Activated B cell treated with CpG ODN at 0.5 μM for 24 hours (primary cell): ENCODE measurements around the gene SHISAL1. TPM values are rescaled to one million over a fixed set of nuclear protein-coding genes. Genes with fewer than 3 reads are reported as not detected.

Experiments
- ATAC-seq: fragments of 200-7000 bp; cut with Tn5 transposase; one replicate; pipeline ENCODE4 v1.10.0; 2021; ENCODE audit warnings: low read depth, mild to moderate bottlenecking, moderate library complexity
- CTCF ChIA-PET: fragments of 350-600 bp; sonication (Branson Sonifier 250); formaldehyde crosslinking; loops from one replicate; lab custom pipeline; 2021; ENCODE audit warnings: antibody characterized with exemption; lab: Charles Lee
- POLR2A ChIA-PET: fragments of 350-600 bp; sonication (Branson Sonifier 250); formaldehyde crosslinking; loops from one replicate; lab custom pipeline; 2021; ENCODE audit warnings: antibody characterized with exemption; lab: Charles Lee
- DNase-seq: peaks from one replicate; pipeline ENCODE4 v3.0.0; 2022
- H3K27ac Mint-ChIP-seq: one replicate; pipeline ENCODE4 v1.8.0; 2020; ENCODE audit warnings: mixed read lengths
- H3K27me3 Mint-ChIP-seq: one replicate; pipeline ENCODE4 v1.8.0; 2021; ENCODE audit warnings: mixed read lengths
- H3K36me3 Mint-ChIP-seq: one replicate; pipeline ENCODE4 v1.8.0; 2021; ENCODE audit warnings: low read depth, mixed read lengths
- H3K4me1 Mint-ChIP-seq: one replicate; pipeline ENCODE4 v1.8.0; 2021; ENCODE audit warnings: mixed read lengths
- H3K4me3 Mint-ChIP-seq: one replicate; pipeline ENCODE4 v1.8.0; 2020; ENCODE audit warnings: mild to moderate bottlenecking, mixed read lengths
- H3K9me3 Mint-ChIP-seq: one replicate; pipeline ENCODE4 v1.8.0; 2020; ENCODE audit warnings: mixed read lengths
- CTCF ChIP-seq: fragments of 200-600 bp; IDR thresholded peaks from one replicate; pipeline ENCODE4 v1.8.0; 2022; ENCODE audit warnings: antibody characterized with exemption, mild to moderate bottlenecking
- intact Hi-C: fragments of 100-400 bp; cut with micrococcal nuclease; formaldehyde crosslinking; loops from one replicate; pipeline ENCODE4 v1.15.1; 2024
- total RNA-seq: library from RNA; stranded (reverse); gene quantifications from 2 replicates; pipeline ENCODE4 v1.2.3, GENCODE V29; 2022

The SHISAL1 gene
- total RNA-seq, 1 donor from 2014 or later, result not detected

- no peak for DNase-seq
- H3K4me1 Mint-ChIP-seq, result peaks cover 32% of the 10 kb centered on the region
- H3K27me3 Mint-ChIP-seq, result no peaks in the 10 kb centered on the region
- peaks cover 68% of the 10 kb centered on the region for H3K36me3 Mint-ChIP-seq
- ChIA-PET CTCF (interaction anchor here (1.4 kb wide), 1 partner anchor 14 kb away, joined by 6 read pairs; no protein-coding TSS in a partner anchor), POLR2A (interaction anchor here (1.7 kb wide), 1 partner anchor 15 kb away, joined by 9 read pairs; the partner anchor contains the start of gene PARVG)
- no peak for TF ChIP-seq CTCF
- no peak overlapping the region for H3K4me3 Mint-ChIP-seq
- intact Hi-C loops, result no loop called here
- no peak for ATAC-seq
- H3K27ac Mint-ChIP-seq, result no peak overlapping the region
- no peaks in the 10 kb centered on the region for H3K9me3 Mint-ChIP-seq
These were observed 116.5 kb downstream of the SHISAL1 start for GRCh38 chr22:44196241-44196640.

GRCh38 chr22:44195189-44195871 lies 117.4 kb downstream of the SHISAL1 start:
- Mint-ChIP-seq H3K4me3 (no peak overlapping the region), H3K27ac (no peak overlapping the region), H3K36me3 (peaks cover 60% of the 10 kb centered on the region), H3K9me3 (no peaks in the 10 kb centered on the region), H3K4me1 (peaks cover 40% of the 10 kb centered on the region), H3K27me3 (no peaks in the 10 kb centered on the region)
- no peak for DNase-seq
- no peak for TF ChIP-seq CTCF
- ATAC-seq, result no peak
- intact Hi-C loops, result no loop called here
- ChIA-PET CTCF (interaction anchor here (0.9 to 1.5 kb wide), 3 partner anchors 10 to 15 kb away, joined by 3 to 6 read pairs (median 4); no protein-coding TSS in a partner anchor), POLR2A (interaction anchor here (0.6 to 1.7 kb wide), 3 partner anchors 9 to 25 kb away, joined by 3 to 9 read pairs (median 3); partner anchors contain the start of gene PARVG)

- ATAC-seq (no peak), DNase-seq (no peak)
- intact Hi-C loops, result no loop called here
- ChIA-PET CTCF (interaction anchor here (1.5 kb wide), 1 partner anchor 10 kb away, joined by 3 read pairs; no protein-coding TSS in a partner anchor), POLR2A (interaction anchor here (0.7 to 4.6 kb wide), 3 partner anchors 10 to 13 kb away, joined by 3 to 53 read pairs (median 9); partner anchors contain the start of gene PARVG)
- TF ChIP-seq CTCF, result no peak
- peaks cover 52% of the 10 kb centered on the region for H3K36me3 Mint-ChIP-seq
- H3K27ac Mint-ChIP-seq, result no peak overlapping the region
- peaks cover 48% of the 10 kb centered on the region for H3K4me1 Mint-ChIP-seq
- H3K27me3 Mint-ChIP-seq, result no peaks in the 10 kb centered on the region
- H3K4me3 Mint-ChIP-seq, result no peak overlapping the region
- no peaks in the 10 kb centered on the region for H3K9me3 Mint-ChIP-seq
These were observed 118.2 kb downstream of the SHISAL1 start for GRCh38 chr22:44194569-44194968.

Other genes with a start within 250 kb of the SHISAL1 start
- 91.6 and 96.1 TPM in 2 replicates for gene PARVG, start 132.0 kb downstream of the SHISAL1 start, total RNA-seq
- 6.9 and 7.0 TPM in 2 replicates for gene RTL6, start 185.3 kb upstream of the SHISAL1 start, total RNA-seq